AG09319 (cell line): Measurements from ENCODE around the gene GCG.

Experiments
- DNase-seq: peaks from one replicate; pipeline ENCODE4 v3.0.0-alpha.2; 2010; ENCODE audit warnings: low read depth; ENCODE audit errors: extremely low read depth
- TF ChIP-seq, protein P1 (sequence below): IDR thresholded peaks from 2 replicates; pipeline ENCODE4 v1.5.1; 2011; ENCODE audit warnings: low read depth, mild to moderate bottlenecking, inconsistent platforms, low read length, moderate library complexity

GCG gene

DNA sequence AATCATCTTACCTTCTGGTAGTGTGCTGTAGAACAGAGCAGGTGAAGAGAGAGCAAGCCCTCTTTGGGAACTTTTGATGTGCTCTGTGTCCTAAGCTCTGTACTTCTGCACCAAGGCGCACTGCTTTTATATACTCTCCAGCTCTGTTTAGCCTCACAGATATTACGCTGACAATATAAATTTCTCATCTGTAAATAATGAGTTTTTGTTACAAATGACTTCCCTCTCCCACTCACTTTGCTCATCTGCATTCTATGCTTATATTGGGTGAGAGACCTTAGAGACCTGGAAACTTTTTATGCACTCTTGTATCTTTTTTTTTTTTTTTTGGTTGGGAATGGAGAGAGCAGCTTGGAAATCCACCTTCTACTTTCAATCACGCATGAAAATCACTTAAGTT lies at the start of gene GCG:
Gene GCG (minus strand): TSS at position 101 of the 400 bp plus-strand sequence. CDS start 3,069 bp downstream, outside the sequence.
- TF ChIP-seq, protein P1, sequence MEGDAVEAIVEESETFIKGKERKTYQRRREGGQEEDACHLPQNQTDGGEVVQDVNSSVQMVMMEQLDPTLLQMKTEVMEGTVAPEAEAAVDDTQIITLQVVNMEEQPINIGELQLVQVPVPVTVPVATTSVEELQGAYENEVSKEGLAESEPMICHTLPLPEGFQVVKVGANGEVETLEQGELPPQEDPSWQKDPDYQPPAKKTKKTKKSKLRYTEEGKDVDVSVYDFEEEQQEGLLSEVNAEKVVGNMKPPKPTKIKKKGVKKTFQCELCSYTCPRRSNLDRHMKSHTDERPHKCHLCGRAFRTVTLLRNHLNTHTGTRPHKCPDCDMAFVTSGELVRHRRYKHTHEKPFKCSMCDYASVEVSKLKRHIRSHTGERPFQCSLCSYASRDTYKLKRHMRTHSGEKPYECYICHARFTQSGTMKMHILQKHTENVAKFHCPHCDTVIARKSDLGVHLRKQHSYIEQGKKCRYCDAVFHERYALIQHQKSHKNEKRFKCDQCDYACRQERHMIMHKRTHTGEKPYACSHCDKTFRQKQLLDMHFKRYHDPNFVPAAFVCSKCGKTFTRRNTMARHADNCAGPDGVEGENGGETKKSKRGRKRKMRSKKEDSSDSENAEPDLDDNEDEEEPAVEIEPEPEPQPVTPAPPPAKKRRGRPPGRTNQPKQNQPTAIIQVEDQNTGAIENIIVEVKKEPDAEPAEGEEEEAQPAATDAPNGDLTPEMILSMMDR: no peak
- DNase-seq: no peak

DNA sequence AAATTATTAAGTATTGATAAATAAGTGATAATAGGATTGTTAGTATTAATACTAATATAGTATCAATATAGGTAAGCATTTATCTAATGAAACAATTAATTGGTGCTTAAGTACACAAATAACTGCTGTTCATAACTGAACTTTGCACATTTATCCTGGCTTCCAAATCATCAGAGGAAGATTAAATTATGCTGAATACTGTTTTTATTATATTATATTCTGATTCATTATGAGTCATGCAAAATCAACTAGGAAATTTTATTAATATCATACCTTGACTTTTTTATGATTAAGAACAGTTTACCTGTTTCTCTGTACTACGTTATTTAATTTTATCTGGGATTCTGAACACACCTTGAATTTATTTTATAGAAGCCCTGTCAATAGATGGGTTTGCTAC lies 48.6 kb upstream of the GCG start:
- no peak for DNase-seq
- TF ChIP-seq, protein P1: no peak

DNA sequence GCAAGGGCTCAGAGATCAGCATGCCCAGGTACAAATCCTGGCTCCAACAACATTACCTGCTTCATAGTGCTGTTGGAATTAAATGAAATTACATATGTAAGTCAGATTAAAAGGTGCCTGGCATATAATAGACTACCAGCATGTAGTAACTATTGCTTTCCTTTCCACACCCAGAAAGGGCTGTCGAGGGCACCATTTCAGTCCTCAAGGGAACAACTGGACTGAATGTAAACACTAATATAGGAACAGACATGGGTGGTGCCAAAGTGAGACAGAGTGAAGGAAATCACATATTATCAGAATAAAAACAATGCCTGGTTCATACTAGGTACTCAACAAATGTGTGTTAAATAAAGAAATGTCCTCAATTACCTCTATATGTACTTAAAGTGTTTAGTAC lies 47.9 kb upstream of the GCG start:
- TF ChIP-seq, protein P1: no peak
- no peak for DNase-seq

DNA sequence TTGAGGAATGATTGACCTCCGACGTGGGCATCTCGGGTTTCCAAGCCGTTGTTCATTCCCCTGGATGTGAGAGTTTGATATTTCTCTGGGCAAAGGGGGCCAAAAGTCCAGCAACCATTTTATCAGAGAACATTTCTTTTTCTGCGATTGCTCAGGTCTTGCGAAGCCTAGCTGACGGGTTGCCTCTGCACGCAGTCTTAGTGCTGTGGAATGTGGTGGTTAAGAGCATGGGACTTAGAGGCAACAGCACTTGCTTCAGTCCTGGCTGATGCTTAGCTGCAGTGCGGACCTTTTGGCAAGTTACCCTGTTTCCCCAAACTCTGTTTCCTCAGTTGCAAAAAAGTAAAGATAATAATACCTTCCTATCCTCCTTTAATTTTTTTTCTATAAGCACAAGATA lies 46.2 kb upstream of the GCG start:
- TF ChIP-seq, protein P1: no peak
- DNase-seq: no peak

DNA sequence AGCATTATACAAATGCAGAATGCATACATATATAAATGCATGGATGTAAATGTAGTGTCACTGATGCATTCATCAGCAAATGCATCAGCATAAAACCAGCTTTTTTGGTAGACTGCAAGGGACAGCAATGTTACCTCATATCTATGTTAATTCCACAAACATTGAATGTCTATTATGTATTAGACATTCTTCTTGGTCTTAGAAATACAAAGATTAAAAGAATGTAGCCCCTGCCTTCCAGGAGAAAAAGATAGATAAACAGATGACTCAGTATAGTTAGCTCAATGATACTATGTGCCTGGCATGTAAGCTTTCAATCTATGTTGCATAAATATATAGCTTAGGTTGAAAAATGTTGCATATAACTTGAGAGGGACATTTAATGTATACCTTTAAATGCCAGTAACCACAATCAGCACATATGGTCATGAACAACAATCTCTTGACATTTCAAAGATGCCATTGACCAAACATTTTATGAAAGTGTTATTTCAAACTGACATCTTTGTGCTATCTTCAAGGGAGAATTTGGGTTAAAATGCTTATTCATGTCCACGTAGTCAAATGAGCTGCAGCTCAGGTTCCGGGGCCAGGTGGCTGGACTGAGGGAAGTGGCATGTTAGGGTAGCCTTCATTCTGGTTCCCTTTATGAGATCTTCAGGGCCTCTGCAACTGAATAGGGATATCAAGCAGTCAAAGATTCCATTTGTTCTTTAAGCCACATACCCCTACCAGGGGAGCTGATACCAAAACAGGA lies 45.2 kb upstream of the GCG start:
- no peak for DNase-seq
- TF ChIP-seq, protein P1: no peak

DNA sequence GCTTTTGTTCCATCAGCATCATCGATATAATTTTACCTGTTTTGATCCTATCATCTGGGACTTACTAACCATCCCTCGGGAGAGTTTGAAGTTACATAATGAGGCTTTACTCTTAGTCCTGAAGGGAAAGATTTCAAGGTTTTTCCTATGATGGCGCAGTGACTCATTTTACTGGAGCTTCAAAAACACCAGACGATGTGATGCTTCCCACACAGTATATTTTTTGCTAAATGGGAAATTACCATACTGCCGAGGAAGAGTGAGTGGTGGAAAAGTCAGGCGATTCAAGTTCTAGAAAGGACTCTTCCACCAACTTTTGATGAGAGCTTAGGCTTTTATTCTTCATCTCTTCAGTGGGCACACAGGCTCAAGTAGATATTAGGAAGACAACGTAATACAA lies 44.6 kb upstream of the GCG start:
- TF ChIP-seq, protein P1: no peak
- no peak for DNase-seq

DNA sequence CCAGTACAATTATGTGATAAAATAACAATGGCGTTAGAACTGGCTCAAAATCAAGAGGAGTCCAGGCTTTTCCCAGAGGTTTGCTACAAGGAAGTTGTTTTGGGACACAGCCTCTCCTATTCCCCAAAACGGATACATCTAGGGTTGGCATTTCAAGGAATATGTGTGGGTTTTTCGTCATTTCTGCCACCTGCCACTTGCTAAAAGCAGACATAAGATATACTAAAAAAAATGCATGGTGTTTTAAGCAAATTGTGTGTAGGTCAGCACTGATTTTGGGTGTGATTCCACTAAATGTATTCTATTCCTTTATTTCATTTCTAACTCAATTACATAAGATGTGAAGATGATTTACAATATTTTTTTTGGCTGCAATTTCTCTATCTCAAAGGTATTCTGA lies 36.4 kb upstream of the GCG start:
- no peak for DNase-seq
- TF ChIP-seq, protein P1: no peak
